Left lung (tissue), 10 donors: ENCODE data around the gene RERE. TPM values are rescaled to one million over a fixed set of nuclear protein-coding genes. Genes with fewer than 3 reads are reported as not detected.

Source experiments
- ATAC-seq: fragments of 200-7000 bp; cut with Tn5 transposase; one replicate; pipeline ENCODE4 v1.9.1; 2020; ENCODE audit warnings: moderate library complexity
- DNase-seq, 4 donors: peaks; one replicate each; pipeline ENCODE4 v3.0.0-alpha.2; 2013 to 2020
- H3K27ac ChIP-seq, 2 donors: fragments of 200-600 bp; sonication (generic) in 1 of 2; one replicate each; pipeline versions ENCODE4 v1.5.0 to v1.8.0; 2020 to 2021
- H3K27me3 ChIP-seq, 2 donors: fragments of 200-600 bp; sonication (generic) in 1 of 2; one replicate each; pipeline versions ENCODE4 v1.5.0 to v1.8.0; 2020 to 2021
- H3K36me3 ChIP-seq, 2 donors: fragments of 200-600 bp; sonication (generic) in 1 of 2; one replicate each; pipeline versions ENCODE4 v1.5.0 to v1.8.0; 2020 to 2021
- H3K4me1 ChIP-seq, 2 donors: fragments of 200-600 bp; one replicate each; pipeline ENCODE4 v1.8.0; 2021
- H3K4me3 ChIP-seq, 2 donors: fragments of 200-600 bp; sonication (generic) in 1 of 2; one replicate each; pipeline versions ENCODE4 v1.5.0 to v1.8.0; 2020 to 2021; ENCODE audit warnings: mild to moderate bottlenecking in 1 of 2
- H3K9me3 ChIP-seq, 2 donors: fragments of 200-600 bp; sonication (generic) in 1 of 2; one replicate each; pipeline versions ENCODE4 v1.5.0 to v1.8.0; 2020 to 2021
- CTCF ChIP-seq, 2 donors: fragments of 200-600 bp; sonication (generic) in 1 of 2; IDR thresholded peaks; one replicate each; pipeline versions ENCODE4 v1.5.0 to v1.8.0; 2021; ENCODE audit warnings: antibody characterized with exemption in 2 of 2
- intact Hi-C, 2 donors: fragments of 100-400 bp; cut with DNase I; formaldehyde crosslinking; loops; one replicate each; pipeline versions ENCODE4 v1.11.2 to v1.14.2; 2022
- polyA plus RNA-seq, 6 donors: library from polyadenylated mRNA; unstranded; fragments of 120-200 nt; gene quantifications; one replicate each; pipeline ENCODE4 v1.2.1, GENCODE V29; 2013; ENCODE audit not compliant: insufficient read length in 6 of 6
- total RNA-seq, 2 donors: library from RNA; stranded (reverse); fragmentation: NEBNext Ultra II Directional; extraction: Animal tissue kit (Norgen Biotek cat#: 25700); gene quantifications; one replicate each; pipeline ENCODE4 v1.2.1, GENCODE V29; 2021
- donor health status: DM: no; HTN: yes; CAD: no.
- donor health status: DM: no; HTN: no; CAD: no.

The RERE gene
- total and polyA plus RNA-seq, 8 donors: 73.3 to 135 (median 130) TPM

GRCh38 chr1:8523666-8524206, 293.7 kb downstream of the RERE start:
- no peak for DNase-seq
- Histone ChIP-seq H3K4me3 (no peak overlapping the region), H3K27ac (peak overlapping the region in 1 of 2 donors; percentile 19), H3K4me1 (peaks cover 14 to 47% of the 10 kb centered on the region in 2 donors), H3K27me3 (no peaks in the 10 kb centered on the region), H3K36me3 (no peaks in the 10 kb centered on the region), H3K9me3 (no peaks in the 10 kb centered on the region)
- intact Hi-C loops: no loop called here
- no peak for ATAC-seq
- TF ChIP-seq CTCF (IDR thresholded peaks at IDR 0.05): no peak

GRCh38 chr1:8520483-8520966, 296.9 kb downstream of the RERE start:
- H3K36me3 ChIP-seq: no peaks in the 10 kb centered on the region
- no peak overlapping the region for H3K27ac ChIP-seq
- intact Hi-C loops: no loop called here
- no peak overlapping the region for H3K4me3 ChIP-seq
- no peaks in the 10 kb centered on the region for H3K27me3 ChIP-seq
- no peaks in the 10 kb centered on the region for H3K9me3 ChIP-seq
- TF ChIP-seq CTCF (IDR thresholded peaks at IDR 0.05): no peak
- DNase-seq (no peak), ATAC-seq (no peak)
- H3K4me1 ChIP-seq: peaks cover 14 to 54% of the 10 kb centered on the region in 2 donors

GRCh38 chr1:8519167-8519566, 298.3 kb downstream of the RERE start:
- H3K27me3 ChIP-seq: no peaks in the 10 kb centered on the region
- H3K36me3 ChIP-seq: no peaks in the 10 kb centered on the region
- DNase-seq (no peak), ATAC-seq (no peak)
- H3K27ac ChIP-seq: no peak overlapping the region
- no peak overlapping the region for H3K4me3 ChIP-seq
- intact Hi-C loops: no loop called here
- no peak for TF ChIP-seq CTCF (IDR thresholded peaks at IDR 0.05)
- no peaks in the 10 kb centered on the region for H3K9me3 ChIP-seq
- H3K4me1 ChIP-seq: peaks cover under 1 to 40% of the 10 kb centered on the region in 2 donors

GRCh38 chr1:8518490-8518801, 299.0 kb downstream of the RERE start:
- no peaks in the 10 kb centered on the region for H3K9me3 ChIP-seq
- TF ChIP-seq CTCF (IDR thresholded peaks at IDR 0.05): no peak
- no peaks in the 10 kb centered on the region for H3K27me3 ChIP-seq
- intact Hi-C loops: no loop called here
- no peak overlapping the region for H3K4me3 ChIP-seq
- H3K27ac ChIP-seq: no peak overlapping the region
- ATAC-seq (no peak), DNase-seq (no peak)
- peaks cover 0 to 34% of the 10 kb centered on the region in 2 donors for H3K4me1 ChIP-seq
- H3K36me3 ChIP-seq: no peaks in the 10 kb centered on the region

GRCh38 chr1:8517661-8518489, 299.6 kb downstream of the RERE start:
- ATAC-seq (peak; percentile 21), DNase-seq (peak in 1 of 4 donors; percentile 51)
- H3K27ac ChIP-seq: peak overlapping the region in 1 of 2 donors; percentile 40

More at GRCh38 chr1:8517661-8518489, 299.6 kb downstream of the RERE start:
- H3K9me3 ChIP-seq: no peaks in the 10 kb centered on the region
- H3K36me3 ChIP-seq: no peaks in the 10 kb centered on the region
- intact Hi-C loops: no loop called here
- H3K4me3 ChIP-seq: no peak overlapping the region
- no peaks in the 10 kb centered on the region for H3K27me3 ChIP-seq
- TF ChIP-seq CTCF (IDR thresholded peaks at IDR 0.05): no peak
- H3K4me1 ChIP-seq: peaks cover 0 to 28% of the 10 kb centered on the region in 2 donors
